Chondrocyte (in vitro differentiated cells): Measurements from ENCODE around the gene SH2D3C. TPM values are rescaled to one million over a fixed set of nuclear protein-coding genes. Genes with fewer than 3 reads are reported as not detected.

Source experiments
- DNase-seq: peaks from one replicate; pipeline ENCODE4 v3.0.0; 2021; ENCODE audit warnings: mixed read lengths, low spot score
- H3K27ac Mint-ChIP-seq: one replicate; pipeline ENCODE4 v1.8.0; 2021; ENCODE audit warnings: mild to moderate bottlenecking, moderate library complexity, mixed read lengths; ENCODE audit not compliant: unreplicated experiment
- H3K27me3 Mint-ChIP-seq: 2 replicates; pipeline ENCODE4 v1.8.0; 2021; ENCODE audit warnings: low read depth, mixed read lengths
- H3K36me3 Mint-ChIP-seq: 2 replicates; pipeline ENCODE4 v1.8.0; 2021; ENCODE audit warnings: low read depth, mixed read lengths
- H3K4me1 Mint-ChIP-seq: 2 replicates; pipeline ENCODE4 v1.8.0; 2021; ENCODE audit warnings: low read depth, mild to moderate bottlenecking, mixed read lengths
- H3K4me3 Mint-ChIP-seq: one replicate; pipeline ENCODE4 v1.8.0; 2021; ENCODE audit warnings: mild to moderate bottlenecking, moderate library complexity, mixed read lengths; ENCODE audit not compliant: unreplicated experiment
- H3K9me3 Mint-ChIP-seq: 2 replicates; pipeline ENCODE4 v1.8.0; 2021; ENCODE audit warnings: low read depth, mixed read lengths
- total RNA-seq: library from RNA; stranded (reverse); gene quantifications from 3 replicates; pipeline ENCODE4 v1.2.1, GENCODE V29; 2021
- TF ChIP-seq, protein P1 (sequence below): fragments of 200-600 bp; sonication (generic); IDR thresholded peaks from 2 replicates; pipeline ENCODE4 v1.5.0; 2021; ENCODE audit warnings: antibody characterized with exemption, mild to moderate bottlenecking, moderate library complexity

SH2D3C gene
- total RNA-seq, 1 donor from 2014 or later: 9.9 TPM

DNA sequence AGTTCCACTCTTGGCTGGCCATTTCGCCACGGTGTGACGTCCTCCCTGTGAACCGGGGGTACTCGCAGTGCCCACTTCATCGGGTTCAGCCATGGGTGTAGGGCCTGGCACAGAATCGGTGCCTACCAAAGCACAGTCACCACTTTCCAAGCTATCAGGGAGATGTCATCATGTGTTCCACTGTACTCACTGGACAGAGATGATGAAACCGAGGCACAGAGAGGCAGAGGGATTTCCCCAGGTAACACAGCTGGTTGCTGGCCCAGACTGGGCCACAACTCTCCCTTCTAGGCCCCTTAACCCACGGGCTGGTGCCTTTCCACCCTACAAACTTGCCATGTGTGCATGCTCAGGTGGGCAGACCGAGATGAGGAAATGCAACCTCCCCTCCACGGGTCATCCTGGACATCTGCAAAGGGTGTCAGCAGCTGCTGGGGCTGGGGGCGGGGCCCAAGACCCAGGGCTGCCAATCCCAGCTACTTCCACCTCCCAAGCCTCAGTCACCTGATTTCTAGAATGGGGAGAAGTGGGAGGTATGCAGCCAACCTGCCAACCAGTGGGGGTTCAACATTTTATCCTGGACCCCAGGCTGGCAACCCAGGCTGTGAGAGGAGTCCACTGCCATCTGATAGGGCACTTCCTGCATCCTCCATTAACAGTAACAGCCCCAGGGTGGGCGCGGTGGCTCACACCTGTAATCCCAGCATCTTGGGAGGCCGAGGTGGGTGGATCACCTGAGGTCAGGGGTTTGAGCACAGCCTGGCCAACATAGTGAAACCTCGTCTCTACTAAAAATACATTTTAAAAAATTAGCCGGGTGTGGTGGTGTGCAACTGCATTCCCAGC lies 893 bp upstream of the SH2D3C start:
- DNase-seq: no peak
- H3K27ac Mint-ChIP-seq: peak overlapping the region; percentile 75
- H3K9me3 Mint-ChIP-seq: no peaks in the 10 kb centered on the region
- H3K36me3 Mint-ChIP-seq: no peaks in the 10 kb centered on the region
- H3K4me1 Mint-ChIP-seq: peaks cover 10% of the 10 kb centered on the region
- no peak overlapping the region for H3K4me3 Mint-ChIP-seq
- no peaks in the 10 kb centered on the region for H3K27me3 Mint-ChIP-seq
- TF ChIP-seq, protein P1, sequence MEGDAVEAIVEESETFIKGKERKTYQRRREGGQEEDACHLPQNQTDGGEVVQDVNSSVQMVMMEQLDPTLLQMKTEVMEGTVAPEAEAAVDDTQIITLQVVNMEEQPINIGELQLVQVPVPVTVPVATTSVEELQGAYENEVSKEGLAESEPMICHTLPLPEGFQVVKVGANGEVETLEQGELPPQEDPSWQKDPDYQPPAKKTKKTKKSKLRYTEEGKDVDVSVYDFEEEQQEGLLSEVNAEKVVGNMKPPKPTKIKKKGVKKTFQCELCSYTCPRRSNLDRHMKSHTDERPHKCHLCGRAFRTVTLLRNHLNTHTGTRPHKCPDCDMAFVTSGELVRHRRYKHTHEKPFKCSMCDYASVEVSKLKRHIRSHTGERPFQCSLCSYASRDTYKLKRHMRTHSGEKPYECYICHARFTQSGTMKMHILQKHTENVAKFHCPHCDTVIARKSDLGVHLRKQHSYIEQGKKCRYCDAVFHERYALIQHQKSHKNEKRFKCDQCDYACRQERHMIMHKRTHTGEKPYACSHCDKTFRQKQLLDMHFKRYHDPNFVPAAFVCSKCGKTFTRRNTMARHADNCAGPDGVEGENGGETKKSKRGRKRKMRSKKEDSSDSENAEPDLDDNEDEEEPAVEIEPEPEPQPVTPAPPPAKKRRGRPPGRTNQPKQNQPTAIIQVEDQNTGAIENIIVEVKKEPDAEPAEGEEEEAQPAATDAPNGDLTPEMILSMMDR: no peak

DNA sequence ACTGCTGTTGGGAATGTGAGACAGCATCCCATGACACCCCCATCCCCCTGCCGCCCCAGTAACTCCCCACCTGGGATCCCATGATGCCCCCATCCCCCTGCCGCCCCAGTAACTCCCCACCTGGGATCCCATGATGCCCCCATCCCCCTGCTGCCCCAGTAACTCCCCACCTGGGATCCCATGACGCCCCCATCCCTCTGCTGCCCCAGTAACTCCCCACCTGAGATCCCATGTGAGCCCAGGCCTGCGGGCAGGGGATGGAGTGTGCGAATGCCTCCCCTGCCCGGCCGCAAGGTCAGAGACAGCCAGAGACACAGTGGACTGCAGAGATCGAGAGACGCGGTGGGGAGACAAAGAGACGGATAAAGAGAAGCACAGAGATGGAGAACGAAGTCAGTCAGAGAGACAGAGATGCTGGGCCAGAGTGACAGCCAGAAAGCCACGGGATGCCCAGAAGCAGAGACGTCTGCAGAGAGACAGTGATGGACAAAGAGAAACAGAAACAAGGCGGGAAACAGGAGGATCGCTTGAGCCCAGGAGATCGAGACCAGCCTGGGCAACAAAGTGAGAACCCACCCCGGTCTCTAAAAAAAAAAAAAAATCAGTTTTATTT lies 992 bp downstream of the SH2D3C start:
- H3K27me3 Mint-ChIP-seq: no peaks in the 10 kb centered on the region
- TF ChIP-seq, protein P1: no peak
- DNase-seq: no peak
- no peaks in the 10 kb centered on the region for H3K9me3 Mint-ChIP-seq
- no peaks in the 10 kb centered on the region for H3K36me3 Mint-ChIP-seq
- no peak overlapping the region for H3K27ac Mint-ChIP-seq
- H3K4me3 Mint-ChIP-seq: no peak overlapping the region
- H3K4me1 Mint-ChIP-seq: peaks cover 10% of the 10 kb centered on the region

DNA sequence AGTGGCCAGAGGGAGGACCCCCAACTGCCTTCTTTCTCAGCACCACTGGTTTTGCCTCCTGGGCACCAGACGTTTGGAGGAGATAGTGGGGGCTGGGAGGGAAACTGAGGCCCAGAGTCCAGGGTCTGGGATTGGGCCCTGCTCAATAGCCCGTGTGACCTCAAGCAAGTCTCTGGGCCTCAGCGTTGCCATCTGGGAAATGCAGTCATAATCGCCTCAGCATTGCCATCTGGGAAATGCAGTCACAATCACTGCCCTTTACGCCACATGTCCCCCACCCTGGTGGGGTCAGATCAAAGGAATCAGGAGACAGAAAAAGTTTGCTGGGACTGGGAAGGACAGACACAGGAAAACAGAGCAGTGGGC lies 1.6 kb downstream of the SH2D3C start:
- Mint-ChIP-seq H3K4me1 (peaks cover 10% of the 10 kb centered on the region), H3K27ac (no peak overlapping the region), H3K4me3 (no peak overlapping the region), H3K9me3 (no peaks in the 10 kb centered on the region), H3K36me3 (no peaks in the 10 kb centered on the region), H3K27me3 (no peaks in the 10 kb centered on the region)
- TF ChIP-seq, protein P1: no peak
- DNase-seq: no peak

DNA sequence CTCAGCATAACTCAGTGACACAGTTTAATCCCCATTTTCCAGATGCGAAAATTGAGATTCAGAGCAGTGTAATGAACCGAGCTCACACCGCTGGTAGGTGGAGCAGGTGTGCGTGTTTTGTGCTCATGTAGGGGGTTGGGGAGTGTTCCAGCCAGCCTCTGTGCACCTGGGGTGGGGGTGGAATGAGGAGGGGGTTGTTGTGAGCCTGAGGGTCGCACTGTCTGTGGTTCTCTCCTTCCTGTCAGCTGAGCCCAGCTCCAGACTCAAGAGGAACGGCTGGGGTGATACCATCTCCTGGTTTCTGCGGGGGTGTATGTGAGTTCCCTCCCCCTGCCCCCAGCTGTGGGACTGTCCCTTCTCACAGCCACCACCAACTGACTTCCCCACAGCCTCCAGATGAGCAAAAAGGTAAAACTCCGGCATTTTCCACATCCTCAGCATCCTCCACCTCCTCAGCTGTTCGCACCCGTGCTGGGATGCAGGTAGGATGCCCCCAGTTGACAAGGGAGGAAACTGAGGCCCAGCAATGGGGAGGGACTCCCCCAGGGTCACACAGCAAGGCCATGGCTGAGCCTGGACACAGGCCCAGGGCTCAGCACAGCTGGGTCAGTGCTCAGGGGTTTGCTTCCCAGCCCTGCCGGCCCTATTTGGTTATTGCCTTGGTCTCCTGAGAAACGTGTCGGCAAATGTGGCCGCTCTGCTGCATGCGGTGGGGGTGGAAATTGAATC lies 2.1 kb downstream of the SH2D3C start:
- DNase-seq: no peak
- TF ChIP-seq, protein P1: no peak
- H3K4me3 Mint-ChIP-seq: no peak overlapping the region

DNA sequence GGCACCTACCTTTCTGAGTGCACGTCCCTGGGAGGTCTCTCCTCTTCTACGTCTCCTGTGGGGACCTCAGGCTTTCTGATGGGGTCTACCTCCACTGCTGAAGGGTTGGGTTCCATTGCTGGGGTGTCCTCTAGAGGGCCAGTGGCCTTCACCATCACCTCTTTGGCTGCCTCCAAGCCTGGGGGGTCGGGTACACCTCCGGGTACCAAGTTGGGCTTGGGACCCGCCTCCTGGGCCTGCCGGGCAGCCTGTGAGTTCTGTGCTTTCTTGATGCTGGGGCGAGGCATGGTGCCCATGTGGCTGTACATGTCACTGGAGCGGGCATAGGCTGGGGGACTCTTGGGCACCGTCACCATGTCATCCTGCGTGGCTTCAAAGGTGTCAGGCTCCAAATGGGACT lies 4.5 kb downstream of the SH2D3C start:
- Mint-ChIP-seq H3K27me3 (no peaks in the 10 kb centered on the region), H3K27ac (no peak overlapping the region), H3K4me1 (peaks cover 33% of the 10 kb centered on the region), H3K4me3 (no peak overlapping the region), H3K9me3 (no peaks in the 10 kb centered on the region), H3K36me3 (no peaks in the 10 kb centered on the region)
- DNase-seq: no peak
- TF ChIP-seq, protein P1: no peak

More for the DNA sequence above, 2.1 kb downstream of the SH2D3C start:
- Mint-ChIP-seq H3K4me1 (peaks cover 12% of the 10 kb centered on the region), H3K27ac (no peak overlapping the region), H3K36me3 (no peaks in the 10 kb centered on the region), H3K27me3 (no peaks in the 10 kb centered on the region), H3K9me3 (no peaks in the 10 kb centered on the region)
